ENCODE measurements around the gene AP5Z1.

The AP5Z1 gene

DNA sequence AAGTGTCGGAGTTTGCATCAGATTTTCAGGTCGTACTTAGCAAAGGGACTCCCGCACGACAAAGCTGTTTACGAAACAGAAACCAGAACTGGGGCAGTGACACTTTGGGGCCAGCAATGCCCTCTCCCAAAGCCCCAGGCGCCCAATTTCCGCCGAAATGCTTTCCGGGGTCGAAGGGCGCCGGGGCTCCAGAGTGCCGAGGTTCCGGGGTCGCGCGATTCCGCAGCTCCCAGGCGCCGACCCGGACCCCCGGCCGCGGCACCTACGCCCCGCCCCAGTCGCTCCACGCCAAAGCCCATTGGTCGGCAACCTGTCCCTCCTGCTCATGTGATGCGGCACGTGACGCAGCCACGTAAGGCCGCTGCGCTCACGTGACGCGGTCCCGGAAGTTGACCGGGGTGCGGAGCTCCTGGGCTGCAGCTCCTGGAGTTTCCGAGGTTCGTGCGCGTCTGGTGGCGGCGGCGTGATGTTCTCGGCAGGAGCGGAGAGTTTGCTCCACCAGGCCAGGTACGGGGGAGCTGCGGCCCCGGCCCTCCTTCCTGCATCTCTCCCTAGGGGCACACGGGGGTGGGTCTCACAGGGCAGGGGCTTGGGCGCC is at the start of gene AP5Z1:
TSS of gene AP5Z1 (plus strand) at position 374 of the 598 bp plus-strand sequence. CDS start at position 467, 93 bp downstream.
- DNase-seq (ENCODE audit: low read depth in 2 of 3, low spot score in 2 of 3) = peak; percentile 60 to 90 (median 84)

- no peak for DNase-seq (ENCODE audit: low read depth in 2 of 3, low spot score in 2 of 3)
These were observed 49.5 kb upstream of the AP5Z1 start for GRCh38 chr7:4725850-4726450.

- DNase-seq (ENCODE audit: low read depth in 2 of 3, low spot score in 2 of 3) = no peak
These were observed 48.9 kb upstream of the AP5Z1 start for GRCh38 chr7:4726566-4726965.

GRCh38 chr7:4727914-4728705 is 47.3 kb upstream of the AP5Z1 start:
- DNase-seq (ENCODE audit: low read depth in 2 of 3, low spot score in 2 of 3) = no peak

DNA sequence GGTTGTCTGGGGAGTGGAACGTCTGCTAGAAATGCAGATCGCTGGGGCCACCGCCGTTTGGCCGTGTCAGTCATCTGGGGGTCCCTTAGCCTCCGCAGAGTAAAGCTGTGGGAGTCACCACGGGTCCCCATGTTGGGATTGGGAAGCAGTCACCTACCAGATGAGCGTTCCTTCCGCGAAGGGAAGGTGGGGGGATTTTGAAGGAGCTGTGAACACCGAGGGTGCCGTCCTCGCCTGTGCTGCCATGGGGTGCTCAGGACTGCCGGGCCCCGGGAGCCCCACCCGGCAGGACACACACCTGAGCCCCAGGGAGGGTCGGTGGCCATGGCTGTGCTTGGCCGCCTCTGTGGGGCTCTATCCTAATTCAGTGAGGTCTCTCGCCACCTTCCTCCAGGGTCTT is 46.2 kb upstream of the AP5Z1 start:
- DNase-seq (ENCODE audit: low read depth in 2 of 3, low spot score in 2 of 3) = no peak

- no peak for DNase-seq (ENCODE audit: low read depth in 2 of 3, low spot score in 2 of 3)
These were observed 45.1 kb upstream of the AP5Z1 start for GRCh38 chr7:4730276-4730675.

DNA sequence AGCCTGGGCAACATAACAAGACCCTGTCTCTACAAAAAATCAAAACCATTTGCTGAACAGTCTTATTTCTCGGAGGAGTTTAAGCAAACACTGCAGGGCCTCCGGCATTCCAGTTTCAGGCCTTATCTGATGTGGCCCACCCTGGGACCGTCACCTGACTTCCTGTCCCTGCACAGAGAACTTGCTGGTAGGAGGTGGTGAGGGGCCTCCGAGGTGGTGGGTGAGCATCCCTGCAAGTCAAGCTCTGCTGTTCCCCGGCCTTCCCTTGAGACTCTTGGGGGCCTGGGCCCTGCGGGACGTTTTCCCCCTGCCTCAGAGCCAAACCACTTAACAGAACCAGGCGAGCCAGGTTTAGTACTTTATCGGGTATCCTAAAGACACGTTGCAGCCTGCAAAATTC is 44.5 kb upstream of the AP5Z1 start:
- DNase-seq (ENCODE audit: low read depth in 2 of 3, low spot score in 2 of 3) = no peak

DNA sequence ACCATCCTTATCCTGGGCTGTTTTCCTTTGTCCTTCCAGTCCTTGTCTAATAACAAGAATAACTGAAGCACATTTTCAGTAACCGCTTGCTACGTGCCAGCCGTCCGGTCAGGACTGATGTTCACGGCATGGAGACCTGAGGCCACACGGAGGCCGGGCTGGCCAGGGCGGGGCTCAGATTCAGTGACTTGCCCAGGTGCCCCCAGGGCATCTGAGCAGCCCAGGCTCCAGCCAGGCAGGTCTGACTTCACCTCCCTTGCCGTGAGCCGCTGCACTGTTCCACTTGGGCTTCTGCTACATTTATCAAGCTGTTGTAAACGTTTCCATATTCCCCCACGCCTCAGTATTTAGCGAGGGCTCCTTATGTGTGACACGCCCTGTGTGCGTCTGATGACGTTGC is 43.6 kb upstream of the AP5Z1 start:
- no peak for DNase-seq (ENCODE audit: low read depth in 2 of 3, low spot score in 2 of 3)

GRCh38 chr7:4733936-4734528 is 41.4 kb upstream of the AP5Z1 start:
- no peak for DNase-seq (ENCODE audit: low read depth in 2 of 3, low spot score in 2 of 3)

DNA sequence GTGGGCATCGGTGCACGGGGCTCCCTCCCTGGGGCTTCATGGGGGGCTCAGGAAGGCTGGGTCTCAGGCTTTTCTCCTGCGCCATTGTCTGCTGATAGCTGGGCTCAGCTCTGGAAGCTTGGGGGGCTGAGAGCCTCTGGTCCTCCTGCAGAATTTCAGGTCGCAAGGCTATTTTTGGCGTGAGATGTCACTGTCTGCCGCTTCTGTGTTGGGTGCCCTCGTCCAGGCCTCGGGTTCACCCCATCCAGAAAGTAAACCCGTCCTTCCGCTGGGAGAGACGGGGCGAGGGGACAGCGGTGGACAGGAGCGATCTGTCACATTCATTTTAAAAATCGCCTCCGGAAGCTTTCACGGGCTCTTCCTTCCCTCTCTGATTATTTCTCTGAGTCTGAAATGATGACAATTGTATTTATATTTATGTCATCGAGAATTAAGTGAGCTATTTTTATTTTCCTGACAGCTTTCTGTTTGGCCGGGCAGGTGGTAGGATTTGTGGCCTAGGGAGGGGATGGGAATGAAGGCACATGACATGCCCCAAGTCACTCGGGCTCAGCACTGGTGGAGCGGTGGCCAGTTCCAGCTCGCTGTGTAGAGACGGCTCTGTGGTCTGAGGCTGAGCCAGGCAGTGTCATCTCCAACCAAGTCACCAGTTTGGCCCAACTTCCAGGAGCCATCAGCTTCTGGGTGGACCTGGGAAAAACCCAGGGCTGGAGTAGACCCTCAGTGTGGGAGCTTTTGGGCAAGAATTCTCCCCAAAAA is 40.7 kb upstream of the AP5Z1 start:
- no peak for DNase-seq (ENCODE audit: low read depth in 2 of 3, low spot score in 2 of 3)

DNA sequence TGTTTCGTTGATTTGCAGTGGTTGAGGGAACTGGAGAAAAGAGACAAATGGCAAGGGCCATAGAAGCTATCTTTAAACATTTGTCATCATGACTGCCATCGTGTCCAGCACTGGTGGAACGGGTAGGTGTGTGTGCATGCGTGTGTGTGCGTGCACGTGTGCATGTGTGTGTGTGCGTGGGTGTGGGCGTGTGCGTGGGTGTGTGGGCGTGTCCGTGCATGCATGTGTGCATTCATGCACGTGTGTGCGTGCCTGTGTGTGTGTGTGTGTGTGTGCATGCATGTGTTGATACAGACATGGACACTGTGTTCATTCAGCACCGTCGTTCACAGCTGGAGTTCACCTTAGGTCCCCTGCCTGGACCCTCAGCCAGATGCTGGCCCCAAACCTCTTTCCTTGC is 38.1 kb upstream of the AP5Z1 start:
- no peak for DNase-seq (ENCODE audit: low read depth in 2 of 3, low spot score in 2 of 3)

- DNase-seq (ENCODE audit: low read depth in 2 of 3, low spot score in 2 of 3) = no peak
These were observed 36.5 kb upstream of the AP5Z1 start for GRCh38 chr7:4738711-4739527.

DNA sequence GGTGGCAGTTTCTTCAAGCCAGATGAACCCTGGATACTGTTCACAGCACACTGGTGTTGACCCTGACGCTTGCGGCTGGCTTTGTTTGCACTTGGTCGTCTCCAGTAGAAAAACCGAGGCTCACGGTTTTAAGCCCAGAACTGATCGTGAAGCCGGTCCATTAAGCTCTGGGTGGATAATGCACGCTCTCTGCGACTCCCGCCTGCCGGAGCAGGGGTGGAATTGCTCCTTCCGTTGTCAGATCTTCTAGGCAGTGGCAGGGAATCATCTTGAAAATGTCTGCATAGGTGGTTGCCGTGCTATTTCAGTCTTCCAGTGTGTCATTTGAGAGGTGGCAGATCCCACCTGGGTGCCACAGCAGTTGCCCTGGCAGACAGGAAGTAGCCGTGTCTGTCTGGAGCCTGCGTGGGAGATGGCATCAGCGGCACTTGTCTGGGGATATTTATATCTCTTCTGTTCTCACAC is 35.9 kb upstream of the AP5Z1 start:
- no peak for DNase-seq (ENCODE audit: low read depth in 2 of 3, low spot score in 2 of 3)

DNA sequence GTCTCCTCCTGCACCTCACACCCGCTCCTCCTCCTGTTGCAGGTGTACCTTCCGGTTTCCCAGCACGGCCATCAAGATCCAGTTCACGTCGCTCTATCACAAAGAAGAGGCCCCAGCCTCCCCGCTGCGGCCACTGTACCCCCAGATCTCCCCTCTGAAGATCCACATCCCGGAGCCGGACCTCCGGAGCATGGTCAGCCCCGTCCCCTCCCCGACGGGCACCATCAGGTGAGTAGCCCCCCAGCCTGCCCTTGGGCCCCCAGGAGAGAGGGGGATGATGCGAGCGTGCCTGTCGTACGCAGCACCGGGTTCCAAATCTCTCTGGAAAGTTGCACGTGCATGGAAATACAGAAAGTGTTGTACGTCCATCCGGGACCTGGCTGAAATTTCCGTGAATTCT is 34.6 kb upstream of the AP5Z1 start:
- no peak for DNase-seq (ENCODE audit: low read depth in 2 of 3, low spot score in 2 of 3)

- DNase-seq (ENCODE audit: low read depth in 2 of 3, low spot score in 2 of 3) = no peak
These were observed 33.3 kb upstream of the AP5Z1 start for GRCh38 chr7:4742051-4742573.

DNA sequence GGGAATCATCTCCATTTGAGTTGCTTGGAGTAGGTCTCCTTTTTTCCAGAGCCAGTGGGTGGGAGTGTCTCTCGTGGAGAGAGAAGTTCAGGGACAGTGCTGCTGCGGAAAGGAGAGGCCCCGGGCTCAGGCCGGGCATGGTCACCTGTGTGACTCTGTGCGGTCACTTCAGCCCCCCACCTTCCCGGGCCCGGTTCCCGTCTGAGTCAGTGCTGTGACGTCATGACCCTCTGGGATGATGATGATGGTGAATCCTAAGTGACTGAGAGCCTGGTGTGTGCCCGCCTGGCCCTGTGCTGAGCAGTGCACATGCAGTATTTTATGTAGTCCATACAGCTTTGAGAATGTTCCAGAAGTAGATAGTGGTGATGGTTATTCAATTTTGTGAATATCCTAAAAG is 32.6 kb upstream of the AP5Z1 start:
- DNase-seq (ENCODE audit: low read depth in 2 of 3, low spot score in 2 of 3) = no peak

DNA sequence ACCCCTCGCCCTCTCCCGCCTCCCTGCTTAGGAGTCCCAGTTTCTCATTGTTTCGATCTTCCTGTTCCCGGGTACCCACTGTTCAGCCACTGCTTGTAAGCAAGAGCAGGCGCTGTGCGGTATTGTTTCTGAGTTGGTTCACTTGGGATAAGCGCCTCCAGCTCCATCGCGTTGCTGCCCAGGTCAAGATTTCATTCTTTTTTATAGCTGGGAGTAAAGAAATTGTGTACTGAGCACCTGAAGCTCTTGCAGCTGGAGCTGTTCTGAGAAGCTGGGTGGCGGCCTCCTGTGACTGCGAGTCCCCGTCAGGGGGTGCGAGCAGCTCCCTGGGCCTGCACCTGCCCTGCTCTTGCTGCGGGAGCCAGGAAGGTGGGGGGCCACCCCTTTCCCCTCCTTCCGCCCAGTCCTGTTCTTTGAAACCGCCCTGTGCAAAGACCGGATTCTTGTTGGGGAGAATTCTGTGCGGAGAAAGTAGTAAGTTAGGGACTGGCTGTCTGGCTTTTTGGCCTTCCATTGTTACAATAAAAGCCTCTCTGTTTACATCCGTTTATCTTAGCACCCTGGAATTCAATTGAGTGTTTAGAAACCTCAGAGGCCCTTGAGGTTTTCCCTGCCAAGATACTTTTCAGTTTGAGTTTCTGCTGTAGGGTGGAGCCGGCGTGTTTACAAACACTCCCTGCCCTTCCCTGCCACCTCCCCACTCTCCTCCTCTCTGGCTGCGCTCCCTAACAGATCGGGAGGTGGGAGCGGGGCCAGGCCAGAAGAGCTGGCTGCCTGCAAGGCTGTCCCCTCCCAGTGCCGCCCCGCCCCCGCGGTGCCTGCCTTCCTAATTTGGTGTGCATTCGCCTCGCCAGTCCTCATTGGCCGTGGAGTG is 30.8 kb upstream of the AP5Z1 start:
- DNase-seq (ENCODE audit: low read depth in 2 of 3, low spot score in 2 of 3) = peak in 2 of 3 experiments; percentile 46 to 49

- DNase-seq (ENCODE audit: low read depth in 2 of 3, low spot score in 2 of 3) = no peak
These were observed 30.0 kb upstream of the AP5Z1 start for GRCh38 chr7:4745265-4745919.
